Stimulated activated CD8-positive, alpha-beta memory T cell treated with anti-CD3 and anti-CD28 coated beads, Interleukin-2, amount 100 ng/mL, for 1 hour (primary cell): ENCODE results near the gene PEPD.

Source experiments
- DNase-seq, 2 donors: peaks; one replicate each; pipeline ENCODE4 v3.0.0-alpha.2; 2020; ENCODE audit warnings: low read depth in 2 of 2

Gene PEPD

DNA sequence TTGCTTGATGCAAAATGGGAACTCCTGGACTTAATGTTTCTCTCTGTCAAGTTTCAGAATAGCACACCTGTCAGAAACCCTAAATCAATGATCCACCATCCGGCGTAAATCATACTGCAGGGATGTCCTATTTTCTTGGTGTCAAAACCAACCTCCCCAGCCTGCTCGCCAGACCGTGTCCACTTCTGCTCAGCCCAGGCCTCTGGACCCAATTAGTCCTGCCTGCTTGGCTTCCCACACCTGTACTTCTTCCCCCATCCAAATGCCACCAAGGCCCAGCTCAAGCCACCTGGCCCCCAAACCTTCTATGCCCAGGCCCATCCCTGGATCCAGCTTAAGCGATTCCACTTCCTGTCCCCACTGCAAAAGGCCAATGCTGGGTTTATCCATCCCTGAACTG lies 25.1 kb upstream of the PEPD start:
- no peak for DNase-seq

DNA sequence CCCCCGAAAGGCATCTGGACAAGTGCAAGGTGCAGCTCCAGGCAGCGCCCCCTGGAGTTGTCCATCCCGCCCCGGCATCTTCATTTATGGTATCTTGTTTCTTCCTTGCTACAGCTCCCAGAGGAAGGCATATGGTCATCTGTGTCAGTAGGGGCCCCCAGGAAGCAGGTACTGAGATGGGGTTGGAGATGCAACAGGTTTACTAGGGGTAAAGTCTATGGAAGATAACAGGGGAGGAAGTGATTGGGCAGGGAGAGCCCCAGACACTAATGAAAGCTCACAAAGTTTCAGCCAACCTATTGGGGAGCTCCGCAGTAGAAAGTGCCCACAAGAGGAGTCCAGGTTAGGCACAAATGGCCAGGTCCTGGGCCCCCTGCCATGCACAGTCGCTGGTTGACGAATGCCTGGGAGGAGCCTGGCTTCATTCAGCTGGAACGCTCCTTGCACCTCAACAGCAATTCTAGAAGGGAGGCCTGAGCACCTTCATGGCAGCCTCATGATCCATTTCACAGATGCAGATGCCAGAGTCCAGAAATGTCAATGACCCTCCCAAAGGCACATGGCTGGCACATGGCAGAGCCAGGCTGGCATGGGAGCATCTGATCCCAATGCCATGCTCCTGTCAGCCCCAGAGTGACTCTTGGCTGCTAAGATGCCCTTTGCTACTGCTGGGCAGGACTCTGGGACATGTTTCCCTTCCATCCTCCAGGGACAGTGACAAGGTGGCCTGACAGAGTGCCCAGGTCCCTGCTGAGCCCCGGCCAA lies 23.8 kb upstream of the PEPD start:
- no peak for DNase-seq

DNA sequence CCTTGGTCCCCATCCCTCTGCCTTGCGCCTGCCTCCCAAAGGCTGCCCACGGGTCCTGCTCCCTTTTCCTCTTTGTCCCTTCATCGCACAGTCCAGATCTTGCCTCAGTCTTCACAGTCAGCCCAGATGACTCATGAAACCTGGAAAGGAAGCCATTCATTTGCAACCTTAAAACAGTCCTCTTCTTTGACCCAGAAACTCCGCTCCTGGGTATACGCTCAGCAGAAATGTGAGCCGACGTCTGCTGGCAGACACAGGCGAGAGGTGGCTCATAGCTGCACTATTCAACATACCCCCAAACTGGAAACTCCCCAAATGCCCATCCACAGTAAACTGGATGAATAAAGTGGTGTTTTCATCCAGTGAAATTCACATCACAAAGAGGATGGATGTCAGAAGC lies 13.6 kb upstream of the PEPD start:
- no peak for DNase-seq

DNA sequence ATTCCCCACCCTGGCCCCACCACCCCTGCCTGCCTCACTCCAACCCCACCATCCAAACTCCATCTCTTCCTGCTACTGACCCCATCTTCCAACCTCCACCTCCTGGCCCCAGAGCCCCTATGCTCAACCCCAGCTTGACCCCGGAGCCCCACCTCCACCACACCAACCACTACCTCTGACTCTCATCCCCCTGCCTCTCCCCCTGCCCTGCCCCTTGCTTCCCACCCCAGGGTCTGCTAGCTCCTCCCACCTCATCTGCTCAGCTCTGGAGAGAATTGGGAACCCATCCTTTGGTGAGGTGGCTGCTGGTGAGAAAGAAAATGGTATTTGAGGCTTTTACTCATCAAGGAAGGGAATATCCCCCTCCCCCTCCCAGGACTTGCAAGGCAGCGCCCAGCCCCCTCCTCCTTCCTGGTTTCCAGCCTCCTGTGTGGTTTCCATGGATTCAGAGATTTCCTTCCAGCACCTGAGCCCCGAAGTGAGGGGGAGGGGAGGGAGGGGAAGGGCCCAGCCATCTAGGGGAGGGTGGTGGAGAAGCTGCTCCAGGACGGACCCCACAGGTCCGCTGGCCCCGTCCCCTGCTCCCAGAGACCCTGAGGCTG lies 11.4 kb upstream of the PEPD start:
- no peak for DNase-seq

DNA sequence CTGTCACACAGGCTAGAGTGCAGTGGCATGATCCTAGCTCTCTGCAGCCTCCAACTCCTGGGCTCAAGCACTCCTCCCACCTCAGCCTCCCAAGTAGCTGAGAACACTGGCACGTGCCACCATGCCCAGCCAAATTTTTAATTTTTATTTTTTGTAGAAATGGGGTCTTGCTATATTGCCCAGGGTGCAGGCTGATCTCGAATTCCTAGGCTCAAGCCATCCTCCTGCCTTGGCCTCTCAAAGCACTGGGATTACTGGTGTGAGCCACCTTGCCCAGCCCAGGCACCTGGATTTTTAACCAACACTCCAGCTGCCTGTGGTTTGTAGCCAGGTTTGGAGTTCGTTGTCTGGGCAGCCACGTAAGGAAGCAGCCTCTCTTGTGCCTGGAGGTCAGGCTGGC lies 9.3 kb upstream of the PEPD start:
- DNase-seq: no peak

DNA sequence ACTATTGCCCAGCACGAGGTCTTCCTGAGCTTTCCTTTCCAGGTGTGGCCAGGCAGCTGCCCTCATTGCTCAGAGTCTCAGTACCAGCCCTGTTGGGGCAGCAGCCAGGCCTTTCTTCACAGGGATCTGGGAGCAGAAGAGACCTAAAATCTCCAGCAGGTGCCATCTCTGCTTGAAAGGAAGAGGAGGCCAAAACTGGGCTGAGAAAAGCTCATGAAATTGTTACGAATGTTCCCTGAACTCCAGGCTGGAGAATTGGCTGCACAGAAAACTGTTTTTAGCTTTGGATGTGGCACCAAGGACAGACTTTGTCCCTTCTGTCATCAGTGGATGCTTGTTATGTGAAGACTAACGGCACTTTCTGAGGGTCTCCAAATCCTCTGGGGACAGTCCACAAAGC lies 8.7 kb upstream of the PEPD start:
- no peak for DNase-seq

DNA sequence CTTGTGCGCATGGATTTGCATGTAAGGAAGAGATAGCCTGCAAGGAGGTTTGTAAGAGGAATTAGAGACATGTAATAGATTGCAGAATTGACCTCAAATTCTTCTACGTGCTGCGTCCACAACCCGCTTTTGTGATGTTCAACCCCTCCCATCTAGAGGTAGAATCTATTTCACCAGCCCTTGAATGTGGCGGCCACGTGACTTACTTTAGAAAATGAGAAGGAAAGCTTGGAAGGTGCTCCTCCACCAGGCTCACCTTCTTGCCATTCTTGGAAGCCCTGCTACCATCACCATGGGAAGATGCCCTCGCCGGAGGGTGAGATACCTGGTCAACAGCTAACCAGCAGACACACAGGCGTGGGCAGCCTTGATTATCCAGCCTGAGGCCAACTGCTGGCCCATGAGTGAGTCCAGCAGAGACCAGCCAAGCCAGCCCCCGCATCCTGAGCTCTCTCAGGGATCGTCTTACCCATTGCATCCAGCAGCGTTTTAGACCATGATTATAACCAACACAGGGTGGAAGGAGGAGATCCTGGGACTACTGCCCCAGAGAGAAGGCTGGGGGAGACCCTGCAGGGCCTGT lies 7.6 kb upstream of the PEPD start:
- no peak for DNase-seq

DNA sequence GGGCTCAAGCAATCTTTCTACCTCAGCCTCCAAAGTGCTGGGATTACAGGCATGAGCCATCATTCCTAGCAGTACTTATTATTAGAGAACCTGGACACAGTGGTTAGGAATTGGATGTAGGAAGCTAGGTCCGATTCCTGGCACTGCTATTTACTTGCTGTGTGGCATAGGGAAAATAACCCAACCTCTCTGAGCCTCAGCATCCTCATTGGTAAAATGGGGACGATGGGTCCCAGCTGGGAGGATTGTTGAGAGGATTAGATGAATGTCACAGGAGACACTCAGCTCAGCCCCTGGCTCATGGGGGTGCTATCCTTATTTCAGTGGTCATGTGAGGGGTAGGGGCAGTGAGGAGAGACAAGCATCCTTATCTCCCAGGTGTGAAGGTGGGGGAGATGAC lies 6.8 kb upstream of the PEPD start:
- DNase-seq: no peak

DNA sequence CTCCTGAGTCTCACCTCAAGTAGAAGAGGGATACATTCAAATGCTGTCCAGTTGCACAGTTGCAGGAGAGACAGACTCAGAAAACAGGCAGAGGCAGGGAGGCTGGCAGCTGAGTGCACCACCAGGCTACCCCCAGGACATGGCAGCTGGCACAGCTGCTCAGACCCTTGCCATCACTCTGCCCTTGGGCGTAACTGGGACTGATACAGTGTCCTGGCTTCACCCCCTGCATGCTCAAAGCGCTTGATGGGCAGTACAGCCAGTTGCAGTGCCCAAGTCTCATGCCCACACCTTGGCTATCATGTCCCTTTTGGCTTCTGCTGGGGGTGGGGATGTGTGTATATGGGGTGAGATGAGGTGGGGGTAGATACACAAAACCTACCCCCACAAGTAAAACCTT lies 5.5 kb upstream of the PEPD start:
- no peak for DNase-seq

DNA sequence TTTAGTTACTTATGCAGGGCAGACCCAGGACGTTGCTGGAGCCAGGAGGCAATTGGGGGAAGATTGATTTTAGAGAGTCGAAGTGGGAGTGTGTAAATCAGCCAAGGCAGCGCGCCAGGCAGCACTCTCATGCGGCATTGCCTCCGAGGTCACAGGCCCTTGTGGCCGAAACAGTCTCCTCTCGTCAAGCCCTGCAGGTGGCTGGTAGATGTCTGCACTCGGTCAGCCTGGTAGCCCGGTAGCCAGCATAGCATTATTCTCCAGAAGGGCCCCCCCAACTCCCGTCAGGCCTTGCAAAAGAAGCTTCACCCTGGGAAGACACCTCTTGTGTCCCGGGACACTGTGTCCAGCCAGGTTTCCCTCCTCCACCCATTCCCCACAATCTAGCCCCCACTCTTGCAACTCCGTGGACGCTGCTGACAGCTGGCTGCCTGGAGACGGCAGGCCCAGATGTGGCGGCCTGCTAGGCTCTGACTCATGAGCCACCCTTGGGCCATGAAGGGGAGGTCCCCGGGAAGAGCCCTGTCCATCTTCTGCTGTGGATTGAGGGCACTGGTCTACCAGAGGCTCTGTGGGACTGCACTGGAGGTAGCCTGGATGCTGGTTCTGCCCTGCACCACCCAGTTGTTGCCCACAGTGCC lies 2.6 kb upstream of the PEPD start:
- no peak for DNase-seq

DNA sequence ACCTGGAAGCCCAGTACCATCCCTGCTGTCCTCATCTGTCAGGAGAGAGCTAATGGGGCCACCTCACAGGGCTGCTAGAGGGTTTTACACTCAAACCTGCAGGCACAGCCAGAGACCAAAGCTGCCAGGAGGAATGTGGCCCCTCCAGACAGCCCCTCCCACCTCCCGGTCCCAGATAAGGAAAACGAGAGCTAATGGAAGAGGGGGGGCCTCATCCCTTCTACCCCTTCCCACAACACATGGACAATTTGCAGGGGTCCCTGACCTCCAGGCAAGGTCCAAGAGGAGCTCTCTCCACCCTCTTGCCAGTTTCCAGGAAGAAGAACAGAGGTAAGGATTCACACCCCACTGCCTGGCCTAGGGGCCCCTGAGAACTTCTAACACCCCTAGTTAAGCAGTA lies 1.6 kb upstream of the PEPD start:
- DNase-seq: no peak

DNA sequence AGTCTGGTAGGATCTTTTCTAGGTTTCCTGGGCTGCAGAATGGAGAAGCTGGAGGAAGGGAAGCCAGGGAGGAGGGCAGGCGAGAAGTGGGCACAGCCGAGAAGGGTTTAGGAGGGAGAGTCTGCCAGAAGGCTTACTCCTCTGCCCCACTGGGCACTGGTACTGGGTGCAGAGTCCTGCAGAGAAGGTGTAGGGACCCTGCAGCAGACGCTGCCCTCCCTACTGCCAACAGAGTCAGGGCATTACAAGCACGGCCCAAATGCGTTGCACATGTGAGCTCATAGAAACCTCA lies 726 bp upstream of the PEPD start:
- no peak for DNase-seq

DNA sequence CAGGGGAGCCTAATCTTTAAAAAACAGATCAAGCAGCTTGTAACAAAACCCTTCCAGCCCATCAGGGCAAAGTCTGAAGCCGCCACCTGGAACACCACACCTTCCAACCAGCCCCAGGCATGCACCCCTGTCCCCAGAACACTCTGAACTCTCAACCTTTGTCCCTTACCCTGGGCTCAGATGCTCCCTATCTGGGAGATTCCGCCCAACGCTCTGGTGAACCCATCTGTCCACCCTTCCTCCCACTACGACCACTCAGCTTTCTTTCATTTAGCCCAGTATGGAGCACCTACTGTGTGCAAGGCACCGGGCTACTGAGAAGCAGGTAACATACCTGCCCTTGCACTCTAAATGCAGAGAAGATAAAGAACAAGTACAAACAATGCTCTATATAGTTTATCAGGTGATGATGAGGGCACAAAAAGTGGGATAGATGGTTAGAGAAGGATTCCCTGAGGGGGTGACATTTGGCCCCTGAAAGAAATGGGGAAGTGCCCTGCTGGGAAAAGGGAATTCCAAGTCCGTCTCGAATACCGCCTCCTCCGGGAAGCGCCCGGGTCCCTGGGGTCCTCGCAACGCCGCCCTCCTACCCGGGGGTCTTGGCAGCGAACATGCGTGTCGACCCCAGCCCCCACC lies 629 bp downstream of the PEPD start:
- DNase-seq: no peak

DNA sequence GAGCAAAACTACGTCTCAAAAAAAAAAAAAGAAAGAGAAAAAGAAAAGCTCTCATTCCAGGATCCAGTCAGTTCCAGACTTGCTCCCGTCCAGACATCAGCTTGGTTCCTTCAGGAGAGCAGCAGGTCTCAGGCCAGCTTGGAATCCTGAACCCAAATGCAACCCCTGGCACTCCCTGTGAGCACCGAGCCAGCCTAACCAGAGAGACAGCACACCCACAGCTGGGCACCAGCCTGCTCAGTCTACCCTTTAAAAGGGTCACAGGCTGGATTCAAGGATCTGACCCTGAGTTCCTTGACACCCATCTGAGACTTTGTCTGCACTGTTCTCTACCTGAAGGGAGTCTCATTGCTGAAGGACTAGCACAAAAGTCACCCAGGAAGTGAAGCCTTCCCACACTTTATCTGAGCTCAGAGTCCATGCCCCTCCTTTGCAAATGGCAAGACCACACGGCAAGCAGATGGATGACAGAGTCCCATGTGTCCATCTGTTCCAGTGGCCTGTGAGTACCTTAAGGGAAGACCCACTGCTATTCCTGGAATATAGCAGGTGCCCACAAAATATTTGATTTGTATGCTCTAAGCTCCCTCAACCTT lies 1.4 kb downstream of the PEPD start:
- no peak for DNase-seq

DNA sequence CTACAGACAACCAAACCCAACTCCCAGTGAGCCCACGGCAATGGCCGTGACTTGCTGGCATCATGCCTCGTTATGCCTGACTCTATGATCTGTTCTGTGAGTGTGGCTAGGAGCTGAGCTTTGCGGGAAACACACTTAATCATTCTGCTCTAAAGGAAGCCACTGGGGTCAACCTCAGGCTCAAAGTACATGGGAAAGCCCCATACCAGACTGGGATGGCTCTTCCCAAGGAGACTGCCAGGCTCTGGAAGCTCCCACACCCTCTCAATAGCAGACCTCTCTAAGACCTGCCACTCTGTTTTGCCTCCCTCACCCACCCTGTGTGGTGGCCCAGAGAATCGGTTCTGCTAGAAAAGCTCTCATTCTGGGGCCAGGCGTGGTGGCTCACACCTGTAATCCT lies 2.2 kb downstream of the PEPD start:
- DNase-seq: no peak

DNA sequence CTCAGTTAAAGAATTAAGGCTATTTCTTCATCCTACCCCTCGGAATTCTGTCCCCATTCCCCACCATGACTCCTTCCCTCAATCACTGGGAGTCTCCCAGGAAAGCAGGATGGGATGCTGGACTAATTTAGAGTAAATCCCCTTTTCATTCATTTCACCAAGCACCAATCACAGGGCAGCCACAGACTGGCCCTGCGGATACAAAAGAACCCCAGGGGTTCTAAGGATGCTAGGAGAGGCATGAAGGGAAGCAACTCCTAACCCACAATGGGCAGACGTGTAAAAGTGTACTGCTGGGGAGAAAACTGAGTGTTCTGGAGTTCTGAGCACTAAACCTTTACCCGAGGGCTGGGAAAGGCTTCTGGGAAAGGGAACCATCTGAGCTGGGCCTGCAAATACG lies 3.0 kb downstream of the PEPD start:
- DNase-seq: no peak

DNA sequence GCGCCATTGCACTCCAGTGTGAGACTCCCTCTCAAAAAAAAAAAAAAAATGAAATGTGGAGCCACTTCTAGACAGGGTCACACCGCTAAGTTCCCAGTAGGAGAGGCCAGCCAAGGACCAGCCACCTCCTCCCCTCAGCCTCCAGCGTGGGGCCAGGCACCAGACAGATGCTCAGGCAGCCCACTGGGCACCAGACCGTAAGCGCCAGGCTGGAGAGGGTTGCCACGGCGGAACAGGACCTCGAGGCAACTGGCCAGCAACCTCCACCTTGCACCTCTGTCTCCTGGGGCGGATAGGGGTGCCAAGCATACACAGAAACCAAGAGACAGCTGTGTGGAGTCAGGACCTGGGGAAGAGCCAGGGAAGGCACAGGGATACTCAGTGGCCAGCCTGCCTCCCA lies 3.7 kb downstream of the PEPD start:
- DNase-seq: no peak

DNA sequence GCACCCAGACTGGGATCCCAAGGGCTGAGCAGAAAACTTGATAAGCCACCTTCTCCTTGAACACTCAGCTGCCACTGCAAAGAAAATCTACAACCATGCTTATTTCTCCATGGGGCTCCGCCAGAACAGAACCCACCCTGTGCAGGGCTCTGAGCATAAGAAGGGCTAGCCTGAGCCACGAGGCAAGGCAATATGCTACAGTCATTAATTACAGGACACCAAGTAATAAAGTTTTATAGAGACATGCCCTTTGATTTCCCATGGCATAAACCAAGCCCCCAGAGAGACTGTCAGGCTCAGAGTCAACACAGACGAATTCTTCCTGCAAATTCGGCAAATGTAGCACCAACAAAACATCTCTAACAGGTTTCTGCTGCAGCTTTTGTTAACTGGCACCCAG lies 5.7 kb downstream of the PEPD start:
- no peak for DNase-seq

DNA sequence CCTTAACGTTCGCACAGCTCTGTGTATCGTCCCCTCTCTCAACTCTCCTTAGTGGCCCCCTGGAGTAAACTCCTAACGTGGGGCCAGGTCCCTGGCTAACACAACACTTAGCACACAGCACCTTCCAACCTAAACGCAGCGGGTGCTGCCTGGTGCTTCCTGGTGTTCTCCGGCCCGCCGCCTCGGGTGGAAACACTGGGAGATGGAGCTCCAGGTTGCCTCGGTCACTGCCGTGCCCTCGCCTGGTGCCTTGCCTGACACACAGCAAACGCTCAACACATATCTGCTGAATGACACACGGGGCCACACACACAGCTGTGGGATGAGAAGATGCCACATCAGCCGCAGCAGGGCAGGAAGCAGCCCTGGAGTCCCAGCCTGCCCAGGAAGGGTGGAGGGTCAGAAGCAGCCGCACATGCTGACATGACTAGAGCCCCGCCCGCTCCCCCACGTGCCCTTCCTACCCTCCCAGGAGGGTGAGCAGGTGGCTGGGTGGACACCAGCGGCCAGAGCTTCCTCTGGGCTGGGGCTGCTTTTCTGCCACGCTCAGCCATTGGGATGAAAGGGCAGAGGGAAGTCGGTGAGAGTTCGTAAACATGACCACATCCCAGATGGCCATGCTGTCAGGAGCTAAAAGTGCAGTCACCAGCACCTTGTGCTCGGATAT lies 6.6 kb downstream of the PEPD start:
- DNase-seq: no peak

DNA sequence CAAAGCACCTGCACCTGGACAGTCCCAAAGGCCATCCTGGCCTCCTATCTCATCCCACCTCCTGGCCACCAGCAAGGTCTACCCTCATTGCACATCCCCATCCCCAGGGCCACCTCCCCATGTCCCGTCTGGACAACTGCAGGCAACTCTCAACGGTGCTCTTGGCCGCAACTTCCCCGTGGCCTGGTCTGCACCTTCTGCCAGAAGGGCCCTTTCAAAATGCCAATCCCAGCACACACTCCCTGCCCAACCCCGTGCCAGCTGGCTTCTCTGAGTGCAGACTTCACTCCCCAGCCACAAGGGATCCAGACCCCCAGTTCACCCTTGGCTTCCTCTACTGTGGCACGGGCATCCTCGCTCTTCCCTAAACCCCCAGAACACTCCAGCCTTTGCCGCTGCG lies 8.2 kb downstream of the PEPD start:
- no peak for DNase-seq

DNA sequence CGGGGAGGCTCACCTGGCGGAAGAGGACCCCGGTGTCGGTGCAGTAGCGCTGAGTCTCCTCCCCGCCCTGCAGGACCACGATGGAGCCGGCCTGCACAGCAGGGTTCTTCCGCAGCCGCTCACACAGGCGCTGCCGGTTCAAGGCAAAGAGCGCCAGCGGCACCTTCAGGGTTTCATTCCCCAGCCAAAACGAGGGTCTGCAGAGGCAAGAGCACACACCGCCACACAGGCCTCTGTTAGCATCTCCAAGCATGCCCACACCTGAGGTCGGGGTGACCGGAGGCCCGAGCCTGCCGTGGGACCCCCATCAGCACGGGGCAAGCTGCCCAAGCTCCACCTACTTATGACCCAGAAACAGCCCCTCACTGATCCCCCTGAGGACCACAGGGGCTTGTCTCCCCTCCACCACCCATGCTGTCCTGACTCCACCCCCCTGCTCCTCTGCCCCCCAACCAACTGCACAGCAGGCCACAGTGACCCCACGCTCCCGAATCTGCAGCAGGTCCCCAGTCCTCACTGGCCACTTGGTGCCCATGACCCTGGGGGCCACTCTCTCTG lies 8.9 kb downstream of the PEPD start:
- no peak for DNase-seq

DNA sequence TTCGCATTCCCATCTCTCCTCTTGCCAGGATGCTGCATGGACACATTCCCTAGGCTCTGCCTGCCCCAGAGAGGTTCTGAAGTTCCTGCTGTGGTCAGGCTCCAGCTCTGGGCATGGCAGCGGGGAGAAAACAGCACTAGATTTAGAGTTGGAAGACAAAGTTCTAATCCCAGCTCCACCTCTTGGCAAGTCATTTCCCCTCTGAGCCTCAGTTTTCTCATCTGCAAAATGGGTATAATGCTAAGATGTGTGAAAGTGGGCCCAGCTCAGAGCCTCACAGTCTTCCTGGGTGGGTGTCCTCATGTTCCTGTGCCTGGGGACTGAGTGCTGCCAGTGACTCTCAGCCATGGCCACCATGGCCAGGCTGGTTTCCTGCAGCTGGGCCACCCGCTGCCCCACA lies 9.6 kb downstream of the PEPD start:
- DNase-seq: no peak
